ENCODE data around the gene RLN2.

The RLN2 gene

GRCh38 chr9:5269249-5269715 is 35.2 kb downstream of the RLN2 start:
- DNase-seq, result no peak

GRCh38 chr9:5265939-5266338 is 38.6 kb downstream of the RLN2 start:
- no peak for DNase-seq

DNA sequence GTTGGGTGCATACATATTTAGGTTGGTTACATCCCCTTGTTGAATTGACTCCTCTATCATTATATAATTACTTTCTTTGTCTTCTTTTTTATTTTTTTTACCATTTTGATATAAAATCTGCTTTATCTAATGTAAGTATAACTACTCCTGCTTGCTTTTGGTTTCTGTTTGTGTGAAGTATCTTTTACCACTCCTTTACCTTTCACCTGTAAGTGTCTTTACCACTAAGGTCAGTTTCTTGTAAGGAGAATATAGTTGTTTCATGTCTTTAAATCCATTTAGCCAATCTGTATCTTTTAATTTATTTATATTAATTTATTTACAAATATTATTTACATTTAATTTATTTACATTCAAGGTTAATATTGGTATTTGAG is 40.3 kb downstream of the RLN2 start:
- no peak for DNase-seq

GRCh38 chr9:5263351-5264218 is 40.9 kb downstream of the RLN2 start:
- DNase-seq, result no peak
